CD4-positive, alpha-beta memory T cell (primary cell): ENCODE results near the gene IGFBP1. TPM values are rescaled to one million over a fixed set of nuclear protein-coding genes. Genes with fewer than 3 reads are reported as not detected.

Experiments
- CTCF ChIA-PET: fragments of 350-600 bp; sonication (Branson Sonifier 250); formaldehyde crosslinking; loops from one replicate; lab custom pipeline; 2021; ENCODE audit warnings: inconsistent platforms; ENCODE audit not compliant: partially characterized antibody; lab: Charles Lee
- POLR2A ChIA-PET: fragments of 350-600 bp; sonication (Branson Sonifier 250); formaldehyde crosslinking; loops from one replicate; lab custom pipeline; 2021; ENCODE audit not compliant: partially characterized antibody; lab: Charles Lee
- DNase-seq, 5 donors: peaks; one replicate each; pipeline versions ENCODE4 v3.0.0 to v3.0.0-alpha.2; 2020 to 2022; ENCODE audit warnings: mixed read lengths in 1 of 5
- H3K27ac ChIP-seq: one replicate; pipeline ENCODE4 v1.7.0; 2013; ENCODE audit warnings: low read depth, low read length
- H3K27me3 ChIP-seq: 2 replicates; pipeline ENCODE4 v1.7.0; 2013; ENCODE audit warnings: mild to moderate bottlenecking, low read length, moderate library complexity; ENCODE audit not compliant: insufficient read depth
- H3K36me3 ChIP-seq: 2 replicates; pipeline ENCODE4 v1.7.0; 2013; ENCODE audit warnings: mild to moderate bottlenecking, low read length, moderate library complexity; ENCODE audit not compliant: insufficient read depth
- H3K4me1 ChIP-seq: 2 replicates; pipeline ENCODE4 v1.7.0; 2013; ENCODE audit warnings: mild to moderate bottlenecking, low read length, moderate library complexity; ENCODE audit not compliant: insufficient read depth
- H3K4me3 ChIP-seq, 2 donors: one replicate each; pipeline ENCODE4 v1.7.0; 2013; ENCODE audit warnings: low read length in 2 of 2, mild to moderate bottlenecking in 1 of 2
- H3K9me3 ChIP-seq, 2 donors: one replicate each; pipeline ENCODE4 v1.7.0; 2013; ENCODE audit warnings: low read length in 2 of 2, control low read depth in 1 of 2; ENCODE audit not compliant: control insufficient read depth in 1 of 2
- H3K27ac Mint-ChIP-seq, 7 donors: one replicate each; pipeline ENCODE4 v1.8.0; 2020 to 2021; ENCODE audit warnings: mixed read lengths in 7 of 7, mild to moderate bottlenecking in 6 of 7, inconsistent platforms in 3 of 7, moderate library complexity in 3 of 7
- H3K27me3 Mint-ChIP-seq, 2 donors: one replicate each; pipeline ENCODE4 v1.8.0; 2020 to 2021; ENCODE audit warnings: mixed read lengths in 2 of 2
- H3K36me3 Mint-ChIP-seq, 2 donors: one replicate each; pipeline ENCODE4 v1.8.0; 2020 to 2021; ENCODE audit warnings: mixed read lengths in 2 of 2, inconsistent platforms in 1 of 2, mild to moderate bottlenecking in 1 of 2
- H3K4me1 Mint-ChIP-seq, 4 donors: one replicate each; pipeline ENCODE4 v1.8.0; 2020 to 2021; ENCODE audit warnings: mixed read lengths in 4 of 4, mild to moderate bottlenecking in 1 of 4
- H3K4me3 Mint-ChIP-seq, 8 donors: one replicate each; pipeline ENCODE4 v1.8.0; 2020 to 2021; ENCODE audit warnings: mixed read lengths in 8 of 8, mild to moderate bottlenecking in 7 of 8, moderate library complexity in 6 of 8, inconsistent platforms in 3 of 8
- H3K9me3 Mint-ChIP-seq, 8 donors: one replicate each; pipeline ENCODE4 v1.8.0; 2020 to 2021; ENCODE audit warnings: mixed read lengths in 8 of 8, mild to moderate bottlenecking in 5 of 8, inconsistent platforms in 3 of 8, moderate library complexity in 1 of 8
- intact Hi-C: fragments of 100-400 bp; cut with micrococcal nuclease; formaldehyde crosslinking; loops from one replicate; pipeline ENCODE4 v1.15.1; 2023
- polyA plus RNA-seq, 2 donors: library from polyadenylated mRNA; unstranded; fragments of 300-500 nt; fragmentation: Illumina TruSeq; gene quantifications; one replicate each; pipeline ENCODE4 v1.2.3, GENCODE V29; 2021
- total RNA-seq, 2 experiments: library from RNA; stranded (reverse); gene quantifications; one replicate each; pipeline ENCODE4 v1.2.3, GENCODE V29; 2021

The IGFBP1 gene
- total and polyA plus RNA-seq, 4 experiments from 2014 or later = not detected

- Mint-ChIP-seq H3K9me3 (no peaks in the 10 kb centered on the region), H3K27ac (no peak overlapping the region), H3K36me3 (no peaks in the 10 kb centered on the region), H3K27me3 (peaks cover 34 to 42% of the 10 kb centered on the region in 2 donors), H3K4me1 (peaks cover 0 to under 1% (median 0%) of the 10 kb centered on the region in 4 donors), H3K4me3 (no peak overlapping the region)
- intact Hi-C loops = loop anchor here (5.0 kb wide), 1 partner anchor 1924 kb away; no protein-coding TSS in a partner anchor
- no peak for DNase-seq
- Histone ChIP-seq H3K4me1 (no peaks in the 10 kb centered on the region), H3K4me3 (no peak overlapping the region), H3K36me3 (no peaks in the 10 kb centered on the region), H3K27me3 (no peaks in the 10 kb centered on the region), H3K27ac (no peak overlapping the region), H3K9me3 (no peaks in the 10 kb centered on the region)
- CTCF ChIA-PET = interaction anchor here (1.2 to 3.4 kb wide), 3 partner anchors 9 to 25 kb away, joined by 3 to 9 read pairs (median 3); no protein-coding TSS in a partner anchor
- POLR2A ChIA-PET = no interaction called here
Measured at GRCh38 chr7:45893374-45893995, 5.2 kb downstream of the IGFBP1 start.

GRCh38 chr7:45893996-45894664 lies 5.8 kb downstream of the IGFBP1 start:
- no peaks in the 10 kb centered on the region for H3K9me3 ChIP-seq
- H3K36me3 Mint-ChIP-seq = no peaks in the 10 kb centered on the region
- no peaks in the 10 kb centered on the region for H3K4me1 Mint-ChIP-seq
- ChIA-PET CTCF (interaction anchor here (1.2 to 3.4 kb wide), 3 partner anchors 8 to 24 kb away, joined by 3 to 9 read pairs (median 3); no protein-coding TSS in a partner anchor), POLR2A (no interaction called here)
- no peak for DNase-seq
- peaks cover 32 to 42% of the 10 kb centered on the region in 2 donors for H3K27me3 Mint-ChIP-seq
- H3K27ac ChIP-seq = no peak overlapping the region
- H3K4me3 Mint-ChIP-seq = no peak overlapping the region
- H3K27ac Mint-ChIP-seq = no peak overlapping the region
- no peaks in the 10 kb centered on the region for H3K9me3 Mint-ChIP-seq
- no peaks in the 10 kb centered on the region for H3K36me3 ChIP-seq
- intact Hi-C loops = loop anchor here (5.0 kb wide), 1 partner anchor 1923 kb away; no protein-coding TSS in a partner anchor
- no peaks in the 10 kb centered on the region for H3K4me1 ChIP-seq
- H3K27me3 ChIP-seq = no peaks in the 10 kb centered on the region
- no peak overlapping the region for H3K4me3 ChIP-seq

GRCh38 chr7:45894665-45895062 lies 6.4 kb downstream of the IGFBP1 start:
- no peak overlapping the region for H3K4me3 Mint-ChIP-seq
- no peaks in the 10 kb centered on the region for H3K36me3 Mint-ChIP-seq
- no peak for DNase-seq
- Histone ChIP-seq H3K36me3 (no peaks in the 10 kb centered on the region), H3K9me3 (no peaks in the 10 kb centered on the region), H3K4me3 (no peak overlapping the region), H3K4me1 (no peaks in the 10 kb centered on the region), H3K27ac (no peak overlapping the region), H3K27me3 (no peaks in the 10 kb centered on the region)
- intact Hi-C loops = loop anchor here (5.0 kb wide), 1 partner anchor 1923 kb away; no protein-coding TSS in a partner anchor
- ChIA-PET CTCF (interaction anchor here (3.4 kb wide), 1 partner anchor 12 kb away, joined by 9 read pairs; no protein-coding TSS in a partner anchor), POLR2A (no interaction called here)
- H3K27me3 Mint-ChIP-seq = peaks cover 32 to 39% of the 10 kb centered on the region in 2 donors
- H3K9me3 Mint-ChIP-seq = no peaks in the 10 kb centered on the region
- no peaks in the 10 kb centered on the region for H3K4me1 Mint-ChIP-seq
- H3K27ac Mint-ChIP-seq = no peak overlapping the region

- DNase-seq = no peak
- no peak overlapping the region for H3K27ac Mint-ChIP-seq
- Histone ChIP-seq H3K27me3 (no peaks in the 10 kb centered on the region), H3K27ac (no peak overlapping the region), H3K4me3 (no peak overlapping the region), H3K4me1 (no peaks in the 10 kb centered on the region), H3K36me3 (no peaks in the 10 kb centered on the region), H3K9me3 (no peaks in the 10 kb centered on the region)
- no peaks in the 10 kb centered on the region for H3K4me1 Mint-ChIP-seq
- peaks cover 0 to 3% (median 0%) of the 10 kb centered on the region in 8 donors for H3K9me3 Mint-ChIP-seq
- H3K4me3 Mint-ChIP-seq = no peak overlapping the region
- intact Hi-C loops = no loop called here
- H3K36me3 Mint-ChIP-seq = peaks cover 0 to 4% of the 10 kb centered on the region in 2 donors
- ChIA-PET POLR2A (no interaction called here), CTCF (interaction anchor here (3.9 kb wide), 1 partner anchor 21 kb away, joined by 10 read pairs; no protein-coding TSS in a partner anchor)
- peaks cover 26 to 38% of the 10 kb centered on the region in 2 donors for H3K27me3 Mint-ChIP-seq
Measured at GRCh38 chr7:45897042-45897690, 8.9 kb downstream of the IGFBP1 start.

GRCh38 chr7:45898222-45898621 lies 9.9 kb downstream of the IGFBP1 start:
- intact Hi-C loops = no loop called here
- no peak overlapping the region for H3K27ac Mint-ChIP-seq
- H3K36me3 Mint-ChIP-seq = peaks cover 0 to 4% of the 10 kb centered on the region in 2 donors
- no peaks in the 10 kb centered on the region for H3K36me3 ChIP-seq
- ChIA-PET POLR2A (no interaction called here), CTCF (interaction anchor here (3.9 kb wide), 1 partner anchor 20 kb away, joined by 10 read pairs; no protein-coding TSS in a partner anchor)
- H3K9me3 ChIP-seq = no peaks in the 10 kb centered on the region
- no peak for DNase-seq
- no peak overlapping the region for H3K4me3 ChIP-seq
- H3K27me3 ChIP-seq = no peaks in the 10 kb centered on the region
- peaks cover 0 to 10% (median 3%) of the 10 kb centered on the region in 8 donors for H3K9me3 Mint-ChIP-seq
- peaks cover 28 to 32% of the 10 kb centered on the region in 2 donors for H3K27me3 Mint-ChIP-seq
- no peak overlapping the region for H3K27ac ChIP-seq
- H3K4me3 Mint-ChIP-seq = no peak overlapping the region
- H3K4me1 Mint-ChIP-seq = no peaks in the 10 kb centered on the region
- H3K4me1 ChIP-seq = no peaks in the 10 kb centered on the region

GRCh38 chr7:45901566-45901965 lies 13.3 kb downstream of the IGFBP1 start:
- Mint-ChIP-seq H3K27me3 (peaks cover 9 to 11% of the 10 kb centered on the region in 2 donors), H3K4me1 (no peaks in the 10 kb centered on the region), H3K36me3 (peaks cover 0 to 4% of the 10 kb centered on the region in 2 donors), H3K27ac (no peak overlapping the region), H3K4me3 (no peak overlapping the region), H3K9me3 (peaks cover 0 to 17% (median 7%) of the 10 kb centered on the region in 8 donors)
- H3K9me3 ChIP-seq = no peaks in the 10 kb centered on the region
- CTCF ChIA-PET = interaction anchor here (1.2 to 1.3 kb wide), 2 partner anchors 11 to 12 kb away, joined by 3 to 4 read pairs; no protein-coding TSS in a partner anchor
- POLR2A ChIA-PET = no interaction called here
- H3K27ac ChIP-seq = no peak overlapping the region
- H3K4me1 ChIP-seq = no peaks in the 10 kb centered on the region
- no peak overlapping the region for H3K4me3 ChIP-seq
- no peaks in the 10 kb centered on the region for H3K27me3 ChIP-seq
- DNase-seq = no peak
- no peaks in the 10 kb centered on the region for H3K36me3 ChIP-seq
- intact Hi-C loops = no loop called here

GRCh38 chr7:45902820-45903219 lies 14.5 kb downstream of the IGFBP1 start:
- ChIA-PET POLR2A (no interaction called here), CTCF (interaction anchor here (0.9 to 1.3 kb wide), 2 partner anchors 10 to 11 kb away, joined by 3 to 4 read pairs; no protein-coding TSS in a partner anchor)
- no peaks in the 10 kb centered on the region for H3K4me1 Mint-ChIP-seq
- intact Hi-C loops = no loop called here
- H3K27me3 Mint-ChIP-seq = peaks cover 6 to 7% of the 10 kb centered on the region in 2 donors
- no peaks in the 10 kb centered on the region for H3K36me3 ChIP-seq
- no peaks in the 10 kb centered on the region for H3K4me1 ChIP-seq
- H3K9me3 ChIP-seq = no peaks in the 10 kb centered on the region
- no peak overlapping the region for H3K27ac ChIP-seq
- no peak overlapping the region for H3K4me3 Mint-ChIP-seq
- H3K4me3 ChIP-seq = no peak overlapping the region
- H3K9me3 Mint-ChIP-seq = peaks cover 0 to 17% (median 7%) of the 10 kb centered on the region in 8 donors
- DNase-seq = no peak
- peaks cover 0 to 4% of the 10 kb centered on the region in 2 donors for H3K36me3 Mint-ChIP-seq
- H3K27ac Mint-ChIP-seq = no peak overlapping the region
- H3K27me3 ChIP-seq = no peaks in the 10 kb centered on the region
